Inflammatory macrophage (primary cell): ENCODE measurements around the gene THOC6.
A peak's percentile ranks its signal among the peaks of the same experiment; 100 is the strongest.

Experiments
- DNase-seq, 2 donors: peaks; one replicate each; pipeline ENCODE4 v3.0.0-alpha.2; 2020 to 2022

Gene THOC6

GRCh38 chr16:3017794-3018506 lies 5.9 kb upstream of the THOC6 start, which contains the start of gene CLDN6:
TSS of gene CLDN6 (minus strand) at chr16:3018183. CDS start at chr16:3016021, 2,162 bp downstream.
- peak in 1 of 2 donors; percentile 13 for DNase-seq

GRCh38 chr16:3019594-3020246 lies 4.1 kb upstream of the THOC6 start:
- no peak for DNase-seq

- DNase-seq = peak; percentile 77 to 91
These were observed 3.6 kb upstream of the THOC6 start, which contains the start of gene TNFRSF12A for GRCh38 chr16:3020247-3020603. TSS of gene TNFRSF12A (plus strand) at chr16:3020368. CDS start at chr16:3020398, 30 bp downstream.

- DNase-seq = peak in 1 of 2 donors; percentile 42
These were observed 3.0 kb upstream of the THOC6 start for GRCh38 chr16:3020604-3021448.

- peak; percentile 71 to 87 for DNase-seq
These were observed 2.2 kb upstream of the THOC6 start for GRCh38 chr16:3021449-3022207.

- DNase-seq = peak; percentile 81 to 91
These were observed 1.6 kb upstream of the THOC6 start for GRCh38 chr16:3022208-3022683.

- peak; percentile 17 to 51 for DNase-seq
These were observed 986 bp upstream of the THOC6 start for GRCh38 chr16:3022684-3023414.

GRCh38 chr16:3023415-3023668 lies 493 bp upstream of the THOC6 start:
- no peak for DNase-seq

GRCh38 chr16:3025032-3026002 lies 1.5 kb downstream of the THOC6 start:
- no peak for DNase-seq

- DNase-seq = no peak
These were observed 2.2 kb downstream of the THOC6 start for GRCh38 chr16:3026003-3026378.

- no peak for DNase-seq
These were observed 3.0 kb downstream of the THOC6 start for GRCh38 chr16:3026609-3027488.

- no peak for DNase-seq
These were observed 3.6 kb downstream of the THOC6 start for GRCh38 chr16:3027489-3027795.

- DNase-seq = peak; percentile 86 to 89
These were observed 4.3 kb downstream of the THOC6 start for GRCh38 chr16:3027983-3028715.

GRCh38 chr16:3028716-3029319 lies 5.0 kb downstream of the THOC6 start:
- DNase-seq = no peak

- peak in 1 of 2 donors; percentile 59 for DNase-seq
These were observed 5.8 kb downstream of the THOC6 start for GRCh38 chr16:3029491-3030221.

GRCh38 chr16:3030222-3031212 lies 6.7 kb downstream of the THOC6 start:
- DNase-seq = no peak

- DNase-seq = no peak
These were observed 8.8 kb downstream of the THOC6 start for GRCh38 chr16:3032624-3033023.
